Measurements from ENCODE around the gene COL4A6.

DNA sequence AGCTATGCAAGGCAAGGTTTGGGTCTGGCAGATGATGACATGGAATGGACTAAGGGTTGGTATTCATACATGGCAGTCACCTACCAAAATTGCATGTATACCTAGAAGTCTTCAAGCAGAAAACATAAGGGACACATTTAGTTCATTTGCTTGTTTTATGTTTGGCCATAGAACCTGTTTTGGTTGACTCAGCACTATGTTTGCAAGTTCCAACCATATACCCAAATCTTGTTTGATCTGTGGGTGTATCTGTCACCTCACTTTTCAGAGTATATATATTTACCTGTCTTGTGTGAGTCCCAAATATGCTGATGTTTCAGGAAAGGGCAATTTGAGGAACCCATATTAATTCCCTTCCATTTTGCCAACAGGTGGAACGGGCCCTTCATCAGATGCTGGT lies 307.3 kb downstream of the COL4A6 start:
- TF ChIP-seq ISL1 (CRISPR knock-in tag; IDR thresholded peaks at IDR 0.05): no peak
- TF ChIP-seq, protein P1, sequence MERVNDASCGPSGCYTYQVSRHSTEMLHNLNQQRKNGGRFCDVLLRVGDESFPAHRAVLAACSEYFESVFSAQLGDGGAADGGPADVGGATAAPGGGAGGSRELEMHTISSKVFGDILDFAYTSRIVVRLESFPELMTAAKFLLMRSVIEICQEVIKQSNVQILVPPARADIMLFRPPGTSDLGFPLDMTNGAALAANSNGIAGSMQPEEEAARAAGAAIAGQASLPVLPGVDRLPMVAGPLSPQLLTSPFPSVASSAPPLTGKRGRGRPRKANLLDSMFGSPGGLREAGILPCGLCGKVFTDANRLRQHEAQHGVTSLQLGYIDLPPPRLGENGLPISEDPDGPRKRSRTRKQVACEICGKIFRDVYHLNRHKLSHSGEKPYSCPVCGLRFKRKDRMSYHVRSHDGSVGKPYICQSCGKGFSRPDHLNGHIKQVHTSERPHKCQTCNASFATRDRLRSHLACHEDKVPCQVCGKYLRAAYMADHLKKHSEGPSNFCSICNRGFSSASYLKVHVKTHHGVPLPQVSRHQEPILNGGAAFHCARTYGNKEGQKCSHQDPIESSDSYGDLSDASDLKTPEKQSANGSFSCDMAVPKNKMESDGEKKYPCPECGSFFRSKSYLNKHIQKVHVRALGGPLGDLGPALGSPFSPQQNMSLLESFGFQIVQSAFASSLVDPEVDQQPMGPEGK (CRISPR knock-in tag; IDR thresholded peaks at IDR 0.05; ENCODE audit: borderline replicate concordance): no peak
- no peak for TF ChIP-seq TOX (CRISPR knock-in tag; IDR thresholded peaks at IDR 0.05; ENCODE audit: borderline replicate concordance)
- no peak for TF ChIP-seq ZFP30 (CRISPR knock-in tag; IDR thresholded peaks at IDR 0.05)
- no peak for TF ChIP-seq ZC3H10 (CRISPR knock-in tag; IDR thresholded peaks at IDR 0.05)
- TF ChIP-seq, protein P2, sequence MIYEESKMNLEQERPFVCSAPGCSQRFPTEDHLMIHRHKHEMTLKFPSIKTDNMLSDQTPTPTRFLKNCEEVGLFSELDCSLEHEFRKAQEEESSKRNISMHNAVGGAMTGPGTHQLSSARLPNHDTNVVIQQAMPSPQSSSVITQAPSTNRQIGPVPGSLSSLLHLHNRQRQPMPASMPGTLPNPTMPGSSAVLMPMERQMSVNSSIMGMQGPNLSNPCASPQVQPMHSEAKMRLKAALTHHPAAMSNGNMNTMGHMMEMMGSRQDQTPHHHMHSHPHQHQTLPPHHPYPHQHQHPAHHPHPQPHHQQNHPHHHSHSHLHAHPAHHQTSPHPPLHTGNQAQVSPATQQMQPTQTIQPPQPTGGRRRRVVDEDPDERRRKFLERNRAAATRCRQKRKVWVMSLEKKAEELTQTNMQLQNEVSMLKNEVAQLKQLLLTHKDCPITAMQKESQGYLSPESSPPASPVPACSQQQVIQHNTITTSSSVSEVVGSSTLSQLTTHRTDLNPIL (CRISPR knock-in tag; IDR thresholded peaks at IDR 0.05; ENCODE audit: low read depth): no peak
- TF ChIP-seq, protein P3, sequence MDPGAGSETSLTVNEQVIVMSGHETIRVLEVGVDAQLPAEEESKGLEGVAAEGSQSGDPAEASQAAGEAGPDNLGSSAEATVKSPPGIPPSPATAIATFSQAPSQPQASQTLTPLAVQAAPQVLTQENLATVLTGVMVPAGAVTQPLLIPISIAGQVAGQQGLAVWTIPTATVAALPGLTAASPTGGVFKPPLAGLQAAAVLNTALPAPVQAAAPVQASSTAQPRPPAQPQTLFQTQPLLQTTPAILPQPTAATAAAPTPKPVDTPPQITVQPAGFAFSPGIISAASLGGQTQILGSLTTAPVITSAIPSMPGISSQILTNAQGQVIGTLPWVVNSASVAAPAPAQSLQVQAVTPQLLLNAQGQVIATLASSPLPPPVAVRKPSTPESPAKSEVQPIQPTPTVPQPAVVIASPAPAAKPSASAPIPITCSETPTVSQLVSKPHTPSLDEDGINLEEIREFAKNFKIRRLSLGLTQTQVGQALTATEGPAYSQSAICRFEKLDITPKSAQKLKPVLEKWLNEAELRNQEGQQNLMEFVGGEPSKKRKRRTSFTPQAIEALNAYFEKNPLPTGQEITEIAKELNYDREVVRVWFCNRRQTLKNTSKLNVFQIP (CRISPR knock-in tag; IDR thresholded peaks at IDR 0.05; ENCODE audit: borderline replicate concordance, low read depth): no peak
- no peak for TF ChIP-seq PPARA (CRISPR knock-in tag; IDR thresholded peaks at IDR 0.05; ENCODE audit: borderline replicate concordance)
